ENCODE data around the gene HOXA6. TPM values are rescaled to one million over a fixed set of nuclear protein-coding genes. Genes with fewer than 3 reads are reported as not detected.

The HOXA6 gene
- total RNA-seq: 2.3 and 6.9 TPM in 2 replicates

DNA sequence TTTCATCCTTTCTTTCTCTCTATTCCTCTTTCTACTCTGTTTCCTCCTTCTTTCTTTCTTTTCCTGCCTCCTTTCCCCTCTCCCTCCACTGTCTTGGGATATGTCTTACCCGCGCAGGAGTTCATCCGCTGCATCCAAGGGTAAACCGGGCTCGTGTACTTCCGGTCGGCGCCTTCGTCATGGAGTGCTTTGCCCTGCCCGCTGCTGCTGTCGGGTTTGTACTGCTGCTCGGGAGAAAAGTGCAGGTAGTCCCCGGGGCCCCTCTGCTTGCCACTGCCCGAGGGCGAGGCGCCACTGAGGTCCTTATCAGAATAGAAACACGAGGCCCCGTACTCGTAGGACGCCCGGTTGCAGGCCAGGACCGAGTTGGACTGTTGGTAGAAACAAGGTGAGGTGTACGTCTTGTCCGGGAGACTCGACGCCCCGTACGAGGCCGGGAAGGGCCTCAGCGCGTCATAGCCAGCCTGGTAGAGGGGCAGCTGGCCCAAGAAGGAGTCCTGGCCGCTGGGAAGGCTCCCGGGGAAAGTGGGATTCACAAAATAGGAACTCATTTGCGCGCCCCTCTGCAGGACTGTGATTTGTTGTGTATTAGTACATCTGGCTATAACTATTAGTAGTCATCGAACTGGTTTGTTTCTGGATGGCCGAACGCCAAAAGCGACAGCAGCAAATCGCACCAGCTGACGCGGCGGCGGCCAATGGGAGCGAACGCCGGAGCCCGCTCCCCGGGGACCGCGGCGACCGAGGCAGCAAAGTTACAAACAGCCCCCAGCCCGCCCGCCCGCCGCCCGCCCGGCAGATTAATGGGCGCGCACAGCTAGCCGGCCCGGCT, at the start of gene HOXA6:
Gene HOXA6, minus strand, starts transcription at position 576 of the 832 bp plus-strand sequence. Its CDS starts 25 bp downstream, at position 551.

DNA sequence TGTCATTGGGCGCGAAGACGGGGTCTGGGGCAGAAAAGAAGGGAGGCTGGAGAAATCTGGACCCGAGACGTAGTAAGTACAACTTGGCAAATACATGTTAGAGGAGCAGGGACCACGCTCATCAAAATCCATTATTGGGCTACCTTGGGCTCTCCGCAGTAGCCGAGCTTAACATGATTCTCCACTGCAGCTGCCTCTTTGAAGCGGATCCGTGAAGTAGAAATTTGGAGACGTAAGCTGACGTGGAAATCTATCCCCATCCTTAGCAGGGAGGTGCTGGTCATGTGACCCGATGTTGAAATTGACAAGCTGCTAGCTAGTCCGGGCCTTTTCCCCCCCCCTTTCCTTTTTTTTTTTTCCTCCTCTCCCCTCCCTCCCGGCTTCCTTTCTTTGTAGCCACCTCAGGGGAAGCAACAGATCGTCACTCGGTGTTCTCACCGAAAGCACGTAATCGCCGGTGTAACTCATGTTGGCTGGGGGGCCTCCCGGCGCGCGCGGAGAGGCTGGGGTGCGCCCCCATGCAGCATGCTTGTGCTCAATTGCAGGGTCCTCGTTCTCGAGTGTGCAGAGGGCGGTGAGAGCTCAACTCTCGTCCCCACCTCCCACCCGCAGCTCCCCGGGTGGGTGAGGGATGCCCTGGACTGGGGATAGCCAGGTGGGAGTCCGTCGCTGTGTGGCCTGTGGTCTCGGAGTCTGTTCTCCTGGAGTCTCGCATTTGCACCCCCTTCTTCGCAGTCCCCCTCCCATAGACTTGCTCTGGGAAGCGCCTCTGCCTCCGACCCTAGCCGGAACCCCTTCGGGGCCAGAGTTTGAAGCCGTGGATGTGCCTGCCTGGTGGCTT, 37.7 kb upstream of the HOXA6 start, which contains the start of gene HOXA11:
Gene HOXA11, minus strand, starts transcription at position 220 of the 841 bp plus-strand sequence. Its CDS starts 88 bp downstream, at position 132.

GRCh38 chr7:27173956-27174873, 26.6 kb upstream of the HOXA6 start, which contains the start of gene HOXA10:
Gene HOXA10 (minus strand): TSS chr7:27174320. CDS start chr7:27174306, 14 bp downstream.

DNA sequence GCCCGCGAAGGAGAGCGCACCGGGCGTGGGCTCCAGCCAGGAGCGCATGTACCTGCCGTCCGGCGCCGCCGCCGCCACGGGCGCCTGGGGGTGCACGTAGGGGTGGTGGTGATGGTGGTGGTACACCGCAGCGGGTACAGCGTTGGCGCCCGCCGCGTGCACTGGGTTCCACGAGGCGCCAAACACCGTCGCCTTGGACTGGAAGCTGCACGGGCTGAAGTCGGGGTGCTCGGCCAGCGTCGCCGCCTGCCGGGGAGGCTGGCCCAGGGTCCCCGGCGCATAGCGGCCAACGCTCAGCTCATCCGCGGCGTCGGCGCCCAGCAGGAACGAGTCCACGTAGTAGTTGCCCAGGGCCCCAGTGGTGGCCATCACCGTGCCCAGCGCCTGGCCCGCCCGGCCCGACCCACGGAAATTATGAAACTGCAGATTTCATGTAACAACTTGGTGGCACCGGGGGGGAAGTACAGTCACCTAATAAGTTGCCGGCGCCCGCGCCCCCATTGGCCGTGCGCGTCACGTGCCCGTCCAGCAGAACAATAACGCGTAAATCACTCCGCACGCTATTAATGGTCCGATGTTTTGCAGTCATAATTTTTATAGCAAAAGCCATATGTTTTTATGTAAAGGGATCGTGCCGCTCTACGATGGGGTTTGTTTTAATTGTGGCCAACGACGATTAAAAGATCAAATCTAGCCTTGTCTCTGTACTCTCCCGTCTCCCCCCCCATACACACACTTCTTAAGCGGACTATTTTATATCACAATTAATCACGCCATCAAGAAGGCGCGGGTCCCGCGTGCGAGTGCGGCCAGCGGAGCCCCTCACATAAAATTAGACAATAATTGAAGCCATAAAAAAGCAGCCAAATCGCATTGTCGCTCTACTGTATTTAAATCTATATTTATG, 17.8 kb upstream of the HOXA6 start, which contains the start of gene HOXA9:
Gene HOXA9, minus strand, starts transcription at position 449 of the 907 bp plus-strand sequence. Its CDS starts 80 bp downstream, at position 369.

DNA sequence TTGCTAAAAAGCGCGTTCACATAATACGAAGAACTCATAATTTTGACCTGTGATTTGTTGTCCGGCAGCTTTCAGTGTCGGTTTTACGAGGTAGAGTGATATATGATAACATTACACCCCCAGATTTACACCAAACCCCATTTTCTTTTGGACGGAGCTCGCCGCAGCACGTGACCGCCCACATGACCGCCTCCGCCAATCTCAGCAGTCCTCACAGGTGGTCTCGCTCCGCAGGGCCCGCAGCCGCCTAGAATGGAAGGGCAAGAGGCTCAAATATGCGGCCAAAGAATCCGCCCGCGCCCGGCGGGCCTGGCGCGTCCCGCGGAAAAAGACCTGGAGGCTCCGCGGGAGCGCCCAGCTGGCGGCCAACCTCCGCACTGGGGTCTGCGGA, 8.9 kb upstream of the HOXA6 start, which contains the start of gene HOXA7:
Gene HOXA7, minus strand, starts transcription at position 168 of the 391 bp plus-strand sequence. Its CDS starts 130 bp downstream, at position 38.

DNA sequence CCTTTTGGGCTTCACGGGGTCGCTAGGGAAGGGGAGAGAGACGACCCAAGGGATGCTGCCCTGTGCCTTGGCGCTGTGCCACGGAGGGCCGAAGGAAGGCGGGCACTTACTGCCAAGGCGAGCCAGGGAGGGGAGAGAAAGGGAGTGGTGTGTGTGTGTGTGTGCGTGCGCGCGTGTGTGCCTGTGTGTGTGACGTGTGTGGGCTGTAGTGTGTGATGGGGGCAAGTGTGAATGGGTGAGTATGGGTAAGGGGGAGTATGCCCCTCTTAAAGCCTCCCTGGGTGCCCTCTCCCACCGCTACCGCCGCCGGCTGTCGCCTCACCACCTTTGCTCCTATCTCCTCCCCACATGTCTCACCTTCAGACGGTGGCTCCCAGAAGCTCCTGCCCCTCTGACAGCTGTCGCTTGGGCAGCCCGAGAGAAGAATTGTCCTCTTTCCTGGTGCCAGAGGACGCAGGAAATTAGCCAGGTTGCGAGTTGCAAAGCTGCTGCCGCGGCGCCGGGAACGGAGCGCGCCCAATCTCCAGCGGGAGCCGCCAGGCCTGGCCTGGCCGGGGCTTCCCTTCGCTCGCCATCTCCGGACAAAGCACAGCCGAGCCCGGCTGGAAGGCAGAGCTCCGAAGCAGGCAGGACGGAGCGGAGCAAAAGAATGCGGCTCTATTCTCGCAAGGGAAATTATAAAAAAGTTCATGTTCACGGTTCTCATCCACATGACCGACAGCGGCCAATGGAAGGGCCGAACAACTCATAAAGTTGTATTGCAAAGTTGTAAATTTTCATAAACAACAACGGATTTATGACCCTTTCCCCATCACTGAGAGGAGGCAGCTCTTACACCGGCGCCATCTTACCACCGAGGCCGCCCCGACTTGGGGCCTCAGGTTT, 4.6 kb upstream of the HOXA6 start, which contains the start of gene HOXA3:
Gene HOXA3, minus strand, starts transcription at position 653 of the 885 bp plus-strand sequence. CDS start 41,943 bp downstream, outside the sequence.

DNA sequence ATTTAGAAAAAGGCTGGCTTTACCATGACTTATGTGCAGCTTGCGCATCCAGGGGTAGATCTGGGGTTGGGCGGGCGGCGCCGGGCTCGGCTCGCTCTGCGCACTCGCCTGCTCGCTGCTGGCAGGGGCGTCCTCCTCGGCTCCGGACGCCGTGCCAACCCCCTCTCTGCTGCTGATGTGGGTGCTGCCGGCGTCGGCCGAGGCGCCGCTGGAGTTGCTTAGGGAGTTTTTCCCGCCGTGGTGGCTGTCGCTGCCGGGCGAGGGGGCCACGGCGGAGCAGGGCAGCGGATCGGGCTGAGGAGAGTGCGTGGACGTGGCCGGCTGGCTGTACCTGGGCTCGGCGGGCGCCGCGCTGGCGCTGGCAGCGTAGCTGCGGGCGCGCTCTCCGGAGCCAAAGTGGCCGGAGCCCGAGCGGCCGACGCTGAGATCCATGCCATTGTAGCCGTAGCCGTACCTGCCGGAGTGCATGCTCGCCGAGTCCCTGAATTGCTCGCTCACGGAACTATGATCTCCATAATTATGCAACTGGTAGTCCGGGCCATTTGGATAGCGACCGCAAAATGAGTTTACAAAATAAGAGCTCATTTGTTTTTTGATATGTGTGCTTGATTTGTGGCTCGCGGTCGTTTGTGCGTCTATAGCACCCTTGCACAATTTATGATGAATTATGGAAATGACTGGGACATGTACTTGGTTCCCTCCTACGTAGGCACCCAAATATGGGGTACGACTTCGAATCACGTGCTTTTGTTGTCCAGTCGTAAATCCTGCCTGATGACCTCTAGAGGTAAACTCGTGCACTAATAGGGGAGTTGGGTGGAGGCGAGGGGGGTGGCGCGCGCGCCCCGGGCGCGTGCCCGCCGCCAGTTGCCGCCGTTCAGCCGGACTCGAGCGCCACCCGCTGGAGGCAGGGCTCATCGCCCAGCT, 4.3 kb downstream of the HOXA6 start, which contains the start of gene HOXA5:
Gene HOXA5, minus strand, starts transcription at position 659 of the 927 bp plus-strand sequence. Its CDS starts 74 bp downstream, at position 585.

DNA sequence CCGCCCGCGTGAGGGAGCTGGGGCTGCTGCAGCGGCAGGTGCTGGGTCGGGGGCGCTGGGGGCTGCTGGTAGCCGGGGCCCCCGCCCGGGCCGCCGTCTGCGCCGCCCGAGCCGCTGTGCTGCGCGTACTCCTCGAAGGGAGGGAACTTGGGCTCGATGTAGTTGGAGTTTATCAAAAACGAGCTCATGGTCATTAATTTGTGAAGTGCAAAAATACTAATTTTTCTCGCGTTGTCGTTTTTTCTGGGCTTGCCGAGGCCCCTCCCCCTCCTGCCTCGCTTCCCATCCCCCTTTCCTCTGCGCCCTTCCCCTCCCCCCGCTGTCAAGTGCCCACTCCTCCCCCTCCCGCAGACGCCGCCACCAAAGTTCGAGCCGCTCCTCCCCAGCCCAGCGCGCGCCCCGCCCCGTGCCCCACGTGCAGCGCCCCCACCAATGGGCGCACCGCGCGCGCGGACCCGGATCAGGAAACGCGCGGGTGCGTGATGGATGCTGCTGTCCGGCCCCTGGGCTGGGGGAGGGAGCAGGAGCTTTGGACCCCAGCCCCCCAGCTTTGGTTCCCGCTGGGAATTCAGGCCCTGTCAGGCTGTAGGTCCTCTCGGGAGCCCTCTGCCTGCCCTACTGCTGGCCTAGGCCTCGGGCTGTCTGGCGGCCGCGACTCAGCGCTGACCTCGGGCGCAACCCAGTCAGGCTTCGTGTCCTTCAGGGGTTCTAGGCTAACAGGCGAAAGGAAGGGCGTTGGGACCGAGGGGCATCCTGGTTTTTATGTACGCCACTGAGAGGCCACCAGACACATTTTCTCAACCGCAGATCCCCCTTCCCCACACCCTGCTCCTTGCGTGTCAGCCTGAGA, 16.8 kb downstream of the HOXA6 start, which contains the start of gene HOXA4:
Gene HOXA4, minus strand, starts transcription at position 218 of the 850 bp plus-strand sequence. Its CDS starts 24 bp downstream, at position 194.

DNA sequence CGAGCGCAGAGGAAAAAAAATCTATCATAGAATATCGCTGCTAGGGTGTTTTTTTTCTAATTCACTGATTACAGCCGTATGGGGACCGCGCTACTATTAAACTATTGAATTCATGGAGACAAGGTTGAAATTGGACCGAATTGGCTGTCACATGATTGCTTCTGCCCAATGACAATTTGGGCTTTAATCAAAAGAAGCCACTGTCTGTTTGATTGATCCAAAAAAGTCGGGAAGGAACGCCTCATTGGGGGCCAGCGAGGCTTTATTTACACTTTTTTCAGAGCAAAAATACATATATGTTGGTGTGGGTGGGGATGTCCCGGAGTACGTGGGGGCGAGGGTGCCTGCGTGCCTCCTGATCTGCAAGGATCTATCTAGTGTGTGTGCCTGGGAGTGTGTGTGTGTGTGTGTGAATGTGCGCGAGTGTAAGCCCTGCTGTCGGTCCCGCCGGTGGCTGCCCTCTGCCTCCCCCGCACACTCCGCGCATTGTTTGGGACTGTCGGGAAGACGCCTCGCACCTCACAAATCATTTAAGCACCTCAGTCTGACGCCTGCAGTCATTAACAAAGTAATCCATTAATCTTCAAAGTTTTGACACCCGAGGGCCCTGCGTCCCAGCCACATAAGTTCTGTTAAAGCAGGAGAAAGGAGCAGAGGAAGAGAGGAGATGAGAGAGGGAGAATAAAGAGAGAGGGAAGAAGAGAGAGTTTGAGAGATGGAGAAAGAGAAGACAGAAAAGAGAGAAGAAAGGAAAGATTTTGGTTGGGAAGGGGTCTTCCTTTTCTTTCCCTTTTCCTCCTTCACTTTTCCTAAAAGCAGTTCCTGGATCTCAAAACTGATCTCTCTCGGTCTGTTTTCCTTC, 44.8 kb downstream of the HOXA6 start, which contains the start of gene HOXA2:
Gene HOXA2, minus strand, starts transcription at position 103 of the 862 bp plus-strand sequence. CDS start 183 bp downstream, outside the sequence.

DNA sequence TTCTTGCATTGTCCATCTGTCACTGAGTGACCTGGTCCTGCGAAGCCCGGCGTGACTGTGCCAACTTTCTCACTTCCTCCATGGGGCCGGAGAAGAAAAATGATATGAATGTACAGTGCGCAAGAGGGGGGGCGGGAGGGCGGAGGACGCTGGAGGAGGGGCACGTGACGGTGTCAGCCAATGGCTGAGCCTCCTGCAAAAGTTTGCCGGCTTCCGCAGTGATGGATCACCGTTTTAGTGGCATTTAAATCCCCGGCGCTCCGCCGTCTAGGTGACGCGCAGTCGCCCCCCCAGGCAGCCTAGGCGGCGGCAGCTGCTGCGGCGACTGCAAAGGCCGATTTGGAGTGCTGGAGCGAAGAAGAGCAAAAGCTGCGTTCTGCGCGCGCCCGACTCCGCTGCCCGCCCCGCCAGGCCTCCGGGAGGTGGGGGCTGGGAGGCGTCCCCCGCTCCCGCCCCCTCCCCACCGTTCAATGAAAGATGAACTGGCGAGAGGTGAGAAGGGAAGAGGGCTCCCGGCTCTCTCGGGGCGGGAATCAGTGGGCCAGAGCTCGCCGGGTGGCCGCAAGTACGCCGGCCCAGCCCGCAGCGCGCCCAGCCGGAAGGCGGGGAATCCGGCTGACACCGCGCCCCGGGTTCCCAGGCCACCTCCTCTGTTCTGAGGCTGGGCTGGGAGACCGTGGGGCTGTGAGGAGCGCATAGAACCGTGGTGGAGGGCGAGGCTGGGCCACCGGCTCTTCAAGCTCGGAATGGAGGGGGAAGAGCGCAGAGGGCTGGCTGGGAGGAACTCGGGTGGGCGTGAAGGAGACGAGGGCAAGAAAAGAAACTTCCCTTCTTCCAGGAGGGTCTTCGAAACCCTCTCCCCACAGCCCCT, 51.4 kb downstream of the HOXA6 start, which contains the start of gene HOXA1:
Gene HOXA1, minus strand, starts transcription at position 104 of the 871 bp plus-strand sequence. Its CDS starts 88 bp downstream, at position 16.

Data from bladder microvascular endothelial cell (primary cell).